ENCODE results near the gene IQCH.
"Not testable (repeated sequence)": the region's sequence is repeated elsewhere in the genome, so short reads cannot be mapped to it uniquely, and the experiment has no call there.

IQCH gene

DNA sequence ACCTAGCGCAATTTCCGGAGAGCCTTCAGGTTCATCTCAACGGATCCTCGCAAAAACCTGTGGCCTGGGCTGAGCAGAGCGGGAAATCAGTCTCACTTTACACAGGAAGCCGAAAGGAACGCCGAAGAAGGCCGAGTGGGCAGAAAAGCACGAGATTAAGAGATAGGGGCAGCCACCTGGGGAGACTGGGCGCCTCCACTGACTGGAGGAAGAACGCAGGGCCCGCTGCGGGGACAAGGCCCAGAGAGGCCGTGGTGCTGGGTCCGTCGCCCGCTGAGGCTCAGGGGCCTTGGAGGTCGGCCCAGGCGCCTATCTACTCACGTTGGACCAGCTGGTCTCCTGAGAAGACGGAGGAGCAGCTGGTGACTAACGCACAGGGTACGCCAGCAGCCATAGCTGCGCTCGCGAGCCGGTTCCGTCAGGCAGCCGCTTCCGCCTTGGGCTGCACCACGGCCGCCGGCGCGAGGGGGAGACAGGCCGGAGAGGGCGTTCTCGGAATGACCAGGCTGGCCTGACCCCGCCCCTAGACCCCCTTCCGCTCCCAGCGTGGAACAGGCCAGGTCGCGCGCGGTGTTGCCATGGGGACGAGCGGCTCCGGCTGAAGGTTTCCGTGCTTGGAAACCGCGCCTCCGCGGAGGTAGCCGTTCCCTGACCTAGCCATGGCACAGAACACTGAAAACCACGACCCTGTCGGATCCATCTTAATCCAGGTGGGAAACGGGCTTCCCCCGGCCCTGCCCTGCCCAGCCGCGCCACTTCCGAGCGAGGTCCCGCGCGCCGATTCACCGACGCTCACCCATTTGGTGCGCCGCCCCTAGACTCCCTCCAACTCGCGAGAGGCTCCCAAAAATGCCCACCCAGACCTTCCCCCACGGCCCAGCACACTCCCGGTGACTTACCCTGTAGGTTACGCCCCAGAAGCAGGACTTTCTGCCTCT, at the start of gene IQCH, which contains the start of gene AAGAB:
Gene IQCH, plus strand, starts transcription at position 549 of the 938 bp plus-strand sequence. Its CDS starts 111 bp downstream, at position 660.
Gene AAGAB, minus strand, starts transcription at position 424 of the 938 bp plus-strand sequence. Its CDS starts 30 bp downstream, at position 394.
- DNase-seq, result peak; percentile 96

DNA sequence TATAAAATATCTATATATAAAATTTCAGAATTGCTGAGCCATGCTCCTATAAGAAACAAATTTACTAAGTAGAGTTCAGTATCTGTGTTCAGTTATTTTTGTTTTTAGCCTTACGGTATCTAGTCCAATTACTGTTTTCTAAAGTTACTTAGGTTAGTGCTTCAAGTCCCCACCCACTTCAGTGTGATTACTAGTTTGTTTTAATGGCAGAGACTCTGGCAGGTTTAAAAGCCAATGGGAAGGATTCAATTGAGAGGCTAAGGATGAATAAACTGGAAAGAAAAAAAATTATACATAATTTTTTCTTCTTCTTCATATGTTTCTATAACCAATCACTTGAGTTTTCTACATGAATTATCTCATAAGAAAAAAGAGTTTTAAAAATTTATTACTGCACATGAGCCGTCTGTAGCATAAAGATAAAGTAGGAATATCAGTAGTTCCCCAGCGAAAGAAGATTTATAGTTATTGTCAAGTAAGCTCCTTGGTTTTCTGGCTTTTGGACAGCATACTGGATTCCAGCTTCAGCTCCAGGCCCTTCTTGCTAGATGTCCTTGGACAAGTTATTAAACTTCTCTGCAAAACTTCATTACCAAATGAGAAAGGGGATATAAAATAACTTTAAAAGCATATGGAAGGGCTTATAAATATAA, 46.9 kb upstream of the IQCH start:
- no peak for DNase-seq

DNA sequence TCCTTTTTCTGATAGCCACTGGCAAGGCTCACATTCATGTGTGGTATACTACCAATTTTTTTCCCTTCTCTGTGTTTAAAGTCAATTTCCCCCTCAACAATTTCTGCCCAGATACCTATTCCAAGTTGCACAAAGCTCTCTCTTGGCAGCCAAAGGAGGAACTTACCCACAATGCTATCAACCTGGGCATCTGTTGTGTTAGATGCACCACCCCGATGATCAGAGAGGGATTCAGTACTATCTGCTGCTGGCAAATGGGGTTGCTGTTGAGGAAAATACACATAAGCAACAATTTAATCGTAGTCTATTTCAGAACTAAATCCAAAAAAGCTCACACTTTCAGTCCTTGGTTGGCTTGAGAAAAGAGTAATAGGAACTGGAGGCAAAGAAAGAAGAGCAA, 46.2 kb upstream of the IQCH start:
- no peak for DNase-seq

DNA sequence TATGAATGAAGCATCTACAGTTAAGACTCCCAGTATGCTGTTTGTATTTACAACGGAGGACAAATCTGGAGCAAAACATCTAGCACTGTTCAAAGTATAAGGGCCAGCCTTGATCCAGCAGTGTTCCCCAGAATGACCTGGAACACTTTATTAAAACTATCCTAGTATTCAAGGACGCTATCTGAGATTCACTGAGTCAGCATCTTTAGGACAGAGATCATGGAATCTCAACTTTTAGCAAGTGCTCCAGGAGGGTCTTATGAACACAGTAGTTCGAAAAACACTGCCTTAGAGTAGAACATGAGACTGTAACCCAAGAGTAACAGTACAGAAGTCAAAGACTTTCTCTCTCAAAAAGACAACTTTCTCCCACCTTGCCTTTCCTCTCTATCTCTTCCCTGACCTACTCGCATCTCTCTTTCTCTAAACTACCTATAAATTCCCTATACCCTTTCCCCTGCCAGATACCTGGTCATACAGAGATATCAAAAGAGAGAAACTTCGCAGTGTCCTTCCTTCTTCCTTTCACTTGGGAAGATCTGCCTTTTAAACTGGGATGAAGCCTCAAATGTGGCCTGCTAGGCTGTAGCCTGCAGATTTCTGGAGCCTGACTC, 43.9 kb upstream of the IQCH start:
- no peak for DNase-seq

DNA sequence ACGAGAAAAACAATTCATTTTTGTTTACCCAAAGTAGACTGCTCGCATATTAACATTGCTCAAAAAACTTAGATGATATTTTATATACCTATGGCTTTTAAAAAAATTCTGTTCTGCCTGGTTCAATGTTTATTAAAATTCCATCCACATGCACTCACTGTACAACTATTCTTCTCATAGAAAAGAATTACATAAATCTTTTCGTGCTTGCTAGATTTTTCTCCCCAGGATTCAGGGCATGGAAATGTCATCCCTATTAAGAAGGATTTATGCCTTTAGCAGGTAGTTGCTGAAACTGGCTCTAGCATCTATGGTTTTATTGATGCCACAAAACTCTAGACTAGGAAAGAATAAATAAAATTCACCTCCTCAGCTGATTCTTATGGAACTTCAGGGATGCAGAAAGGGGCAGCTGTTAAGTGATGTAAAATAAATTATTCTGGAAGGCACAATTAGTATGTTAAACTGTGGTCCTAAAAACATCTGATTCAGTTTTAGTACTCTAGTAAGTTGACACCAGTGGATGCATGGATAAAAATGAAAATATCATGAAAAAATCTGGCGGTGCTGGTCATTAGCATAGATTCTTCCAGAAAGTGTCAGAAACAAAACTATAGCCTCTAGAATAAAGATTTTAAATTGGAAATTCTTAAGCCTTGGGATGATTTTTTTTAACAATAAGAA, 41.8 kb upstream of the IQCH start:
- no peak for DNase-seq

DNA sequence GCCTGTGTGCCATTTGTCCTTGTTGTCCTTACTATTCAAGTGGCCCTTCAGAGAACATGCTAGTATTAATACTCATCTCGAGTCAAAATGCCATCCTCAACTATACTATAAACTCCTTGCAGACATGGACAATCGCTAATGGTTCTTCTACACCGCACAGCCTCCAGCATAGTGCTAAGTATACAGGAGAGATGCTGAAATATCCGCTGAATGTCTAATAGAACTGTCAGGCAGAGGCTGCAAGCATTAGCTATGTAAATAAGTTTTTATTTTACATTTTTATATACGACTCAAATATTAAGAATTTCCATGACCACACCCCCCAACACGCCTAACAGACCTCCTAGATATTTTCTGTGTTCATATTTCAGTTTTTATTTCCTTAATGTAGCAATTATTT, 39.5 kb upstream of the IQCH start:
- DNase-seq, result no peak

DNA sequence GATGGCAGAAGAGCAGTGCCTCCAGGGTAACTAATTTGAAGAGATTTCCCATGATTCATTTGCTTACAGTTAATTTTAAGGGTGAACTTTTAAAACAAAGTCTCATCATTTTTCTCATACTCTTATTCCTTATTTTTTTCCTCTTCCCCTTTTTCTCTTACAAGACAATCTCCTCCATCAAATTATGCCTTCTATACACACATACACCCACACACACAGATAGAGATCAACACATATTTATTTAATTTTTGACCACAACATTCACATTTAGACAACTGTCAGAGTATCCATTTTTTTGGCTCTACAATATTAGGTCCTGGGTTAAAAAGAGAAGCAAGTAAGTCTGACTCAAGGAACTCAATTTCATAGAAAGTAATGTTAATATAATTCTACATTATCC, 37.7 kb upstream of the IQCH start:
- DNase-seq, result no peak

DNA sequence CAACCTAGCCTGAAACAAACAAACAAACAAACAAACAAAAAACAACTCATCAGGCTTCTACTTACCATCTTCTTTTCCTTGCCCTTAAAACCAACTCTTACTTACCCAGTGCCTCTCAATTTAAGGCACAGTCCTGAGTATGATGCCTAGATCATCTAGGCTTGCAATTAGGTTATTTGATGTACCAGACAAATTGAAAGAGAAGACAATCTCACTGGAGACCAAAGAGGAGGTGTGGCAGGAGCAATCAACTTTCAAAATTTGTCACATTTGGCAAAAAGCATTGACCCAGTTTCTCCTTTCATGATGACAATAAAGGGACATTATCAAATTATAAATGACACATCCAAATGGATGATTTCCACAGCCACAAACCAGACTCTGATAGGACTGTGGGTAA, 36.2 kb upstream of the IQCH start:
- no peak for DNase-seq

DNA sequence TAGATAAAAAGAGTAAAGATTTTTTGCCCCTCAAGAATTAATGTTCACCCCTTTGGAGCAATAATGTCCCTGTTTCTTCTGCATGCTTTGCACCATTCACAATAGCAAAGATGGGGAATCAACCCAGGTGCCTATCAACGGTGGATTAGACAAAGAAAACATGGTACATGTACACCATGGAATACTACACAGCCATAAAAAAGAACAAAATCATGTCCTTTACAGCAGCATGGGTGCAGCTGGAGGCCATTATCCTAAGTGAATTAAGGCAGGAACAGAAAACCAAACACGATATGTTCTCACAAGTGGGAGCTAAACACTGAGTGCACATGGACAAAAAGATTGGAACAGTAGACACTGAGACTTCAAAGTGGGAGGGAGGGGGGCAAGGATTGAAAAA, 35.3 kb upstream of the IQCH start:
- no peak for DNase-seq

DNA sequence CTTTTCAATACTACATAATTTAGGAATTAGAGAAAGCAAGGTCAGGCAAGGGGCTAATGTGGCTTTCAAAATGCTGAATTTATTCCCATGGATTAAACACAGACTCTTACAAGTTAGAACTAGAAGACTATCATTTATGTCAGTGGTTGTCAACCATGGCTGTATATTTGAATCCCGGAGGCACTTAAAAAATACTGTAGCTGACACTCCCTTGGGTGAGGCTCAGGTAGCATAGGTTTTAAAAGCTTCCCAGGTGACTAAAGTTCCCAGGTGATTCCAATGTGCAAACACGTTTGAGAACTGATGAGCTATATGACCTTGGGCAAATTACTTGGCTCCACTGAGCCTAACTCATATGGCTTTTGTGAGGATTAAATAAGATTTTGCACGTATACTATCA, 29.7 kb upstream of the IQCH start:
- DNase-seq, result no peak

DNA sequence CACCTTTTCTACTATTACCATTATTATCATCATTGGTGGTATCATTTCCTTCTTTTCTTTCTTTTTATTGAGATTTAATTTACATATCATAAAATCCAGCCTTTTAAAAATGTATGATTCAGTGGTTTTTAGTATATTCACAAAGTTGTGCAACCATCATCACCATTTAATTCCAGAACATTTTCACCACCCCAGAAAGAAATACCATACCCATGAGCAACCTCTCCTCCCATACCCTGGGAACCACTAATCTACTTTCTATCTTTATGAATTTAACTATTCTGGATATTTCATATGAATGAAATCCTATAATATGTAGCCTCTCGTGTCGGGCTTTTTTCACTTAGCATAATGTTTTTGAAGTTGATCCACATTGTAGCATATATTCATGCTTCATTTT, 29.2 kb upstream of the IQCH start:
- no peak for DNase-seq

DNA sequence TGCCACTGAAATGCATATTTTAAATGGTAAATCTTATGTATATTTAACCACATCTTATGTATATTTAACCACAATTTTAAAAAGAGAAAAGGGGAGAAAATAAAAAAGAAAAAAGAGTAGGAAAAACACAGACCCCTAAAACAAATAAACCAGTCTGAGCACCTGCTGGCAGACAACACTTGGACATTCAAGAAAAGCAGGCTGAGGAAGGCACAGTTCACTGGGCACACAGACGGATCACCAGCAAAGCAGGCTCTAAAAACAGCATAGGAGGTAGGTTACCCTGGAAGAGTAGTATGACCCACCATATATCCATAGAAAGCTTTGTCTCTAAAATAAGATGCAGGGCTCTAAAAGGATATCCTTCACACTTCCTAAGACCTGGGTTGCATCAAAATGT, 27.2 kb upstream of the IQCH start:
- no peak for DNase-seq

DNA sequence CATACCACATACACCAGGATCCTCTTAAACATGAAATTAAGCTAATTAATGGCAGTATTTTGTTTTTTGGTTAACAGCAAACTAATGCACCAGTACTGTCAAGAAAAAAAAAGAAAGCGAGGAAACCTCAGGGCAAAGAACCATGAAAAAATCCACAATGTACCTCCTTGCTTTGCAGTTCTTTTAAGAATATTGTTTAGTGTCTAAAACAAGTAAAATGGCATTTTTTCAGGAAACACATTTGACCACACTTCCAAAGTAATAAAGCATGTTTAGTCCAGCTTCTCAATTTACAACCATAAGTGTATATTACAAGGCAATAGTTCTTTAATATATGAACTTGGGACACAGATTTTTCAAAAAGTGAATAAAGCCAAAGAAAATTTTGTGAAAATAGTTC, 26.7 kb upstream of the IQCH start:
- DNase-seq, result no peak

DNA sequence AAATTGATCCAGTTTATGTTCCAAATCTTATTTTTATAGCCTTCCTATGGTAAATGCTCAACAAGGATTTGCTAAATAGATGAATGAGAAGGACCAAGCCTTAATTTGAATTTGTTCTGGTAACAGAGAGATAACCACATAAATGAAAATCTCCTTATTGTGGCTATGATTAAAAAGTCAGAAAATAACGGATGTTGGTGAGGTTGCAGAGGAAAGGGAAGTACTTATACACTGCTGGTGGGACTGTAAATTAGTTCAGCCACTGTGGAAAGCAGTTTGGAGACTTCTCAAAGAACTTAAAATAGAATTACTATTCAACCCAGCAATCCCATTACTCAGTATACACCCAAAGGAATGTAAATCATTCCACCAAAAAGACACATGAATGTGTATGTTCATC, 26.3 kb upstream of the IQCH start:
- DNase-seq, result no peak

DNA sequence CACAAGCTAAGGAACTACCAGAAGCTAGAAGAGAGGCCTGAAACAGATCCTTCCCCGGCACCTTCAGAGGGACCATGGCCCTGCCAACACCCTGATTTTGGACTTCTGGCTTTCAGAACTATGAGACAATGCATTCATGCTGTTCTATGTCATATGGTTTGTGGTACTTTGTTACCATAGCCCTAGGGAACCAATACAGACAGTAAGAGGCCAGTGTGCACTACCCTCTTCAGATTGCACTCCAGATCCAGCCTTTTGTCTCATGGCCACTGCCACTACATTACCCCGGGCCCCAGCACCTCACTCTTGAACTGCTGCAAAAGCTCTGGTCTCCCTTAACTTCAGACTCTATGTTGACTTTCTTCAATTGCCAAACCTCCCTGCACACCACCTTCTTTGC, 24.1 kb upstream of the IQCH start:
- no peak for DNase-seq

DNA sequence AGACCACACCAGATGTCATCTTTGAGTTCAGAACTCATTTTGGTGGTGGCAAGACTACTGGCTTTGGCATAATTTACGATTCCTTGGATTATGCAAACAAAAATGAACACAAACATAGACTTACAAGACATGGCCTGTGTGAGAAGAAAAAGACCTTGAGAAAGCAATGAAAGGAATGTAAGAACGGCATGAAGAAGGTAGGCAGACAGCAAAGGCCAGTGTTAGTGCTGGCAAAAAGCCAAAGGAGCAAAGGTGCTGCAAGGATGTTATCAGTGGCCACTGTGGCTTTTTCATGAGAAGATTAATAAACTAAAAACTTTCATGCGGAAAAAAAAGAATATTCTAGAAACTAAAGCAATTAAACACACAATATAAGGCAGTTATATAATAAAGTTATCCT, 22.0 kb upstream of the IQCH start:
- DNase-seq, result no peak

DNA sequence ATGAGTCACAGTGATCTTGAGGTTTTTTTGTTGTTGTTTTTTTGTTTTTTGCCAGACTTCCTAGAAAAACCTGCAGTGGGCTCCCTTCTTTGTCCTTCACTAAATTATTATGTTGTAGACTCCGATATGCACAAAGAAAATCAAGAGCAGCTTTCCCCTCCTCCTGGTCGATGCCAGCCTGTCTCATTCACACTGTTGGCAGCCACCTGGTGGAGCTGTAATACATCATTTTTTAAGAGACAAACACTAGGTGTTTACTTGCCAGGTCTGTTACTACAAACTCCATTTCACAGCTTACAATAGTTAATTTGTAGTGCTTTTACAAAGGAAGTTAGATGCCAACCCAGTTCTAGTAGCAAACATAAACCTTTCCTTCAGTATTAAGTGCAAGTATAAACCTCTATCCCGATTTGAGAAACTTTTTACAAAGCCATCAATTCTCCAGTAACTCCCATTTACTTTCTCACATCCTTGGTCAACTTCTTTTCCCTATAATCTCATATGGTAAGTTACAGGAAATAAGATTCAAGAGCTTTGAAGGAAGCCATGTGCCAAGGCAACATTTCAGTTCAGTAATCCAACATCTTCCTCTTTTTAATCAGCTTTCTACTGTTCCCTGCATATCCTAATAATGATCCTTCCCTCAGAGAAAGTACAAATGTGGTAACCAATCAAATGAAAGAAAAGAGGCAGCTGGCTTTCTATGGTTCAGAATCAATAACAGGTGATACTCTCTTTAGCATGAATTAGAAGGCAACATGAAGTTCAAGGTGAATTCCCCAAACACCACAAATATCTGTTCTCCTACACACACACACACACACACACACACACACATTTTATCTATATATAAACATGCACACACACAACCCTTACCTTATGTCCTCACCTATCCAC, 14.1 kb upstream of the IQCH start:
- DNase-seq, result no peak

DNA sequence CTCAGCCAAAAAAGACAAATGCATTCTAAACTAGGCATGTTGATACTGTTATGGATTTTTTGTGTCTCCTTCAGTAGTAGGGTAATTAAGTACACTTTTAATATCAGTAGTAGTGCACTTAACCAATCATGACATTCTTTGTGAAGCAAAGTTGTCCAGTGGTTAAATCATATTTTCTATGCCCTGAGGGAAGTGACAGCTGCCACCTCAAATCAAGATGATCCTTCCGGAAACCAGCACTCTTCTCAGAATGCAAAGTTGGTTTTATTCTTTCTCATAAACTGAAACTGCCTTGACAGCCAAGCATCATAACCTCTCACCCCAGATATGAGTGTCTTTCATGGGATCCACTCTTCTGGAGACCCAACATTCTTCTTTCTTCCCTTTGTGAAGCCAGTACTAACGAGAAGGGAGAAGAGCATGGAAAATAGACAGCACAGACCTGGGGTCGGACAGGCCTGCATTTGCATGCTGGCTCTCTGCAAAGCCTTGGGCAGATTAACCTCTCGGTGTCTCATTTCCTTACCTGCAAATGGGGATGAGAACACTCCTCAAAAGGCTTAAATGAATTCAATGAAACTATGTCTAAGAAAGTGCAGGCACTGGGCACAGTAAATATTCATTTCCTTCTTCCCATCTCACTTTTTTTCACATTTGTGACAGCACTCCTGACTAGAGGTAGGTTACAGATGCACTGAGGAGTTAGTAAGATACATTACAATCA, 13.3 kb upstream of the IQCH start:
- no peak for DNase-seq

DNA sequence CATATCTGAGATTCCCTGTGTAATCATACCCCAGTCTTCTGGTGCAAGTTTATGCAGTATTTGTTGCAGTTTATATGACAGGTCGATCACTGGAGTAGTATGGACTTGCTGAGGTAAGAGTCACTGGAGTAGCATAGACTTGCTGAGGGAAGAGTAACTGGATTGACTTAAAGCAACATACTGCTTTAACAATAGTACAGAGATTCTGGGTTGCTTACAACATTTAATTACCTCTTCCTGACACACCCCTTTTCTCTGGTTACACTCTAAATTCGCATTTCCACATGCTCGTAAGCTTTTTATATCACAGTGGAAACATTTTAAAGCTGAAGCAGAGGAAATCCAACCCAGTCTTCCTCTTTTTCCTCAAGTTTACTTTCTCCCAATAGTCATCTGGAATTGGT, 11.9 kb upstream of the IQCH start:
- no peak for DNase-seq

DNA sequence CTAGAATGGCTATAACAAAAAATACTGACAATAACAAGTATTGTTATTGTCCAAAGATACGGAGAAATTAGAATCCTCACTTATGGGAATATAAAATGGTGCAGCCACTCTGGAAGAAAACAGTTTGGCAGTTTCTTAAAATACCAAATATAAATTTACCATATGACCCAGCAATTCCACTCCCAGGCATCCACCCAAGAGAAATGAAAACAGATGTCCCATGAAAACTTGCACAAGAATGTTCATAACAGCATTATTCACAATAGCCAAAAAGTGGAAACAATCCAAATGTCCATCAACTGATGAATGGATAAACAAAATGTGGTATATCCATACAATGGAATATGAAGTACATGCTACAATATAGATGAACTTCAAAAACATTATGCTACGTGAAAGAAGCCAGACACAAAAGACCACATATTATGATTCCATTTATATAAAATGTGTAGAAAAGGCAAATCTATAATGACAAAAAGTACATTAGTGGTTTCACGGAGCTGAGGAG, 9.6 kb upstream of the IQCH start:
- no peak for DNase-seq

DNA sequence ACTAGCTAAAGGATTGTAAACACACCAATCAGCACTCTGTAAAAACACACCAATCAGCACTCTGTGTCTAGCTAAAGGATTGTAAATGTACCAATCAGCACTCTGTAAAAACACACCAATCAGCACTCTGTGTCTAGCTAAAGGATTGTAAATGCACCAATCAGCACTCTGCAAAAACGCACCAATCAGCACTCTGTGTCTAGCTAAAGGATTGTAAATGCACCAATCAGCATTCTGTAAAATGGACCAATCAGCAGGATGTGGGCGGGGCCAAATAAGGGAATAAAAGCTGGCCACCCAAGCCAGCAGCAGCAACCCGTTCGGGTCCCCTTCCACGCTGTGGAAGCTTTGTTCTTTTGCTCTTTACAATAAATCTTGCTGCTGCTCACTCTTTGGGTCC, 8.0 kb upstream of the IQCH start:
- DNase-seq, result not testable (repeated sequence)
